Chondrocyte (in vitro differentiated cells): ENCODE measurements around the gene RABGAP1. TPM values are rescaled to one million over a fixed set of nuclear protein-coding genes. Genes with fewer than 3 reads are reported as not detected.

Experiments
- DNase-seq: peaks from one replicate; pipeline ENCODE4 v3.0.0; 2021; ENCODE audit warnings: mixed read lengths, low spot score
- H3K27ac Mint-ChIP-seq: one replicate; pipeline ENCODE4 v1.8.0; 2021; ENCODE audit warnings: mild to moderate bottlenecking, moderate library complexity, mixed read lengths; ENCODE audit not compliant: unreplicated experiment
- H3K27me3 Mint-ChIP-seq: 2 replicates; pipeline ENCODE4 v1.8.0; 2021; ENCODE audit warnings: low read depth, mixed read lengths
- H3K36me3 Mint-ChIP-seq: 2 replicates; pipeline ENCODE4 v1.8.0; 2021; ENCODE audit warnings: low read depth, mixed read lengths
- H3K4me1 Mint-ChIP-seq: 2 replicates; pipeline ENCODE4 v1.8.0; 2021; ENCODE audit warnings: low read depth, mild to moderate bottlenecking, mixed read lengths
- H3K4me3 Mint-ChIP-seq: one replicate; pipeline ENCODE4 v1.8.0; 2021; ENCODE audit warnings: mild to moderate bottlenecking, moderate library complexity, mixed read lengths; ENCODE audit not compliant: unreplicated experiment
- H3K9me3 Mint-ChIP-seq: 2 replicates; pipeline ENCODE4 v1.8.0; 2021; ENCODE audit warnings: low read depth, mixed read lengths
- CTCF ChIP-seq: fragments of 200-600 bp; sonication (generic); IDR thresholded peaks from 2 replicates; pipeline ENCODE4 v1.5.0; 2021; ENCODE audit warnings: antibody characterized with exemption, mild to moderate bottlenecking, moderate library complexity
- total RNA-seq: library from RNA; stranded (reverse); gene quantifications from 3 replicates; pipeline ENCODE4 v1.2.1, GENCODE V29; 2021

Gene RABGAP1
- total RNA-seq, 1 donor from 2014 or later, result 91.8 TPM

- no peak for DNase-seq
- H3K27me3 Mint-ChIP-seq, result no peaks in the 10 kb centered on the region
- H3K9me3 Mint-ChIP-seq, result no peaks in the 10 kb centered on the region
- peaks cover 4% of the 10 kb centered on the region for H3K4me1 Mint-ChIP-seq
- peaks cover 3% of the 10 kb centered on the region for H3K36me3 Mint-ChIP-seq
- no peak overlapping the region for H3K4me3 Mint-ChIP-seq
- no peak overlapping the region for H3K27ac Mint-ChIP-seq
- no peak for TF ChIP-seq CTCF
These were observed 188.6 kb downstream of the RABGAP1 start for GRCh38 chr9:123129423-123129822.

- TF ChIP-seq CTCF, result no peak
- peaks cover 5% of the 10 kb centered on the region for H3K36me3 Mint-ChIP-seq
- no peak for DNase-seq
- no peak overlapping the region for H3K27ac Mint-ChIP-seq
- no peaks in the 10 kb centered on the region for H3K9me3 Mint-ChIP-seq
- H3K4me1 Mint-ChIP-seq, result peaks cover 4% of the 10 kb centered on the region
- H3K4me3 Mint-ChIP-seq, result no peak overlapping the region
- no peaks in the 10 kb centered on the region for H3K27me3 Mint-ChIP-seq
These were observed 190.4 kb downstream of the RABGAP1 start for GRCh38 chr9:123131258-123131657.

- Mint-ChIP-seq H3K9me3 (no peaks in the 10 kb centered on the region), H3K27me3 (no peaks in the 10 kb centered on the region), H3K4me3 (no peak overlapping the region), H3K27ac (no peak overlapping the region), H3K36me3 (peaks cover 5% of the 10 kb centered on the region), H3K4me1 (peaks cover 4% of the 10 kb centered on the region)
- no peak for TF ChIP-seq CTCF
- no peak for DNase-seq
These were observed 191.2 kb downstream of the RABGAP1 start for GRCh38 chr9:123131993-123132392.

GRCh38 chr9:123132696-123133095 is 191.9 kb downstream of the RABGAP1 start:
- Mint-ChIP-seq H3K36me3 (peaks cover 3% of the 10 kb centered on the region), H3K4me3 (no peak overlapping the region), H3K9me3 (no peaks in the 10 kb centered on the region), H3K27me3 (no peaks in the 10 kb centered on the region), H3K27ac (no peak overlapping the region), H3K4me1 (peaks cover 4% of the 10 kb centered on the region)
- no peak for TF ChIP-seq CTCF
- DNase-seq, result no peak

GRCh38 chr9:123135430-123135829 is 194.6 kb downstream of the RABGAP1 start:
- Mint-ChIP-seq H3K27ac (no peak overlapping the region), H3K4me1 (no peaks in the 10 kb centered on the region), H3K4me3 (no peak overlapping the region), H3K27me3 (no peaks in the 10 kb centered on the region), H3K36me3 (peaks cover 2% of the 10 kb centered on the region), H3K9me3 (no peaks in the 10 kb centered on the region)
- no peak for TF ChIP-seq CTCF
- no peak for DNase-seq
